ENCODE data around the gene EIF6. TPM values are rescaled to one million over a fixed set of nuclear protein-coding genes. Genes with fewer than 3 reads are reported as not detected.

The EIF6 gene
- total and polyA plus RNA-seq, 3 donors from 2014 or later: 84.3 to 142 (median 90.6) TPM

- no peak for DNase-seq
- intact Hi-C loops (cut with DNase I; ENCODE audit: low total_unique reads): loop anchor here (5.0 kb wide), 1 partner anchor 146 kb away; no protein-coding TSS in a partner anchor
- no peak overlapping the region for H3K4me3 ChIP-seq
- no peaks in the 10 kb centered on the region for H3K9me3 ChIP-seq
- no peaks in the 10 kb centered on the region for H3K27me3 ChIP-seq
- 54 to 75% methylated on average over 5 to 9 of the region's 9 CpGs for WGBS, 2 donors
- H3K27ac ChIP-seq: no peak overlapping the region
- H3K4me1 ChIP-seq: no peaks in the 10 kb centered on the region
- H3K36me3 ChIP-seq (ENCODE audit: low read depth, missing control alignments): no peaks in the 10 kb centered on the region
- TF ChIP-seq POLR2A (IDR thresholded peaks at IDR 0.05) (no peak), CTCF (IDR thresholded peaks at IDR 0.05) (no peak)
Observed at GRCh38 chr20:35296101-35296554, 11.6 kb upstream of the EIF6 start.

GRCh38 chr20:35295674-35296073 lies 11.1 kb upstream of the EIF6 start:
- H3K27me3 ChIP-seq: no peaks in the 10 kb centered on the region
- H3K36me3 ChIP-seq (ENCODE audit: low read depth, missing control alignments): no peaks in the 10 kb centered on the region
- 76 to 81% methylated on average over 8 of the region's 8 CpGs for WGBS, 2 donors
- intact Hi-C loops (cut with DNase I; ENCODE audit: low total_unique reads): loop anchor here (5.0 kb wide), 1 partner anchor 147 kb away; no protein-coding TSS in a partner anchor
- H3K9me3 ChIP-seq: no peaks in the 10 kb centered on the region
- H3K27ac ChIP-seq: no peak overlapping the region
- H3K4me1 ChIP-seq: no peaks in the 10 kb centered on the region
- no peak for DNase-seq
- no peak overlapping the region for H3K4me3 ChIP-seq
- TF ChIP-seq POLR2A (IDR thresholded peaks at IDR 0.05) (no peak), CTCF (IDR thresholded peaks at IDR 0.05) (no peak)

- no peaks in the 10 kb centered on the region for H3K9me3 ChIP-seq
- no peak overlapping the region for H3K27ac ChIP-seq
- no peak for TF ChIP-seq CTCF (IDR thresholded peaks at IDR 0.05)
- TF ChIP-seq POLR2A (IDR thresholded peaks at IDR 0.05): no peak
- H3K4me3 ChIP-seq: no peak overlapping the region
- H3K27me3 ChIP-seq: no peaks in the 10 kb centered on the region
- H3K36me3 ChIP-seq (ENCODE audit: low read depth, missing control alignments): no peaks in the 10 kb centered on the region
- no peaks in the 10 kb centered on the region for H3K4me1 ChIP-seq
- WGBS, 2 donors: 83 to 84% methylated on average over 8 of the region's 8 CpGs
- DNase-seq: no peak
- intact Hi-C loops (cut with DNase I; ENCODE audit: low total_unique reads): loop anchor here (5.0 kb wide), 1 partner anchor 147 kb away; no protein-coding TSS in a partner anchor
Observed at GRCh38 chr20:35295058-35295457, 10.5 kb upstream of the EIF6 start.

- Histone ChIP-seq H3K27ac (no peak overlapping the region), H3K4me1 (no peaks in the 10 kb centered on the region), H3K9me3 (no peaks in the 10 kb centered on the region), H3K4me3 (no peak overlapping the region), H3K27me3 (no peaks in the 10 kb centered on the region), H3K36me3 (ENCODE audit: low read depth, missing control alignments) (no peaks in the 10 kb centered on the region)
- WGBS, 2 donors: 41 to 60% methylated on average over 5 of the region's 5 CpGs
- intact Hi-C loops (cut with DNase I; ENCODE audit: low total_unique reads): no loop called here
- no peak for DNase-seq
- no peak for TF ChIP-seq POLR2A (IDR thresholded peaks at IDR 0.05)
- TF ChIP-seq CTCF (IDR thresholded peaks at IDR 0.05): no peak
Observed at GRCh38 chr20:35294293-35294685, 9.7 kb upstream of the EIF6 start.
